SH-SY5Y (cell line): ENCODE data around the gene ACSBG1.

ENCODE experiments used
- GATA2 ChIP-seq: IDR thresholded peaks from 2 replicates; pipeline ENCODE4 v1.6.1; 2011; ENCODE audit warnings: mild to moderate bottlenecking, low read depth, low read length
- GATA3 ChIP-seq: IDR thresholded peaks from 2 replicates; pipeline ENCODE4 v1.6.1; 2011; ENCODE audit warnings: low read depth, mild to moderate bottlenecking, low read length, moderate library complexity

Gene ACSBG1

GRCh38 chr15:78213956-78214355 lies 20.4 kb downstream of the ACSBG1 start:
- TF ChIP-seq GATA2: no peak
- no peak for TF ChIP-seq GATA3

GRCh38 chr15:78213425-78213750 lies 21.0 kb downstream of the ACSBG1 start:
- no peak for TF ChIP-seq GATA2
- no peak for TF ChIP-seq GATA3

GRCh38 chr15:78212546-78213424 lies 21.6 kb downstream of the ACSBG1 start:
- TF ChIP-seq GATA3 (no peak), GATA2 (no peak)

GRCh38 chr15:78212008-78212407 lies 22.4 kb downstream of the ACSBG1 start:
- no peak for TF ChIP-seq GATA2
- no peak for TF ChIP-seq GATA3

GRCh38 chr15:78211189-78211921 lies 23.0 kb downstream of the ACSBG1 start:
- no peak for TF ChIP-seq GATA2

GRCh38 chr15:78210349-78210717 lies 24.0 kb downstream of the ACSBG1 start:
- TF ChIP-seq GATA2: no peak
- TF ChIP-seq GATA3: no peak

- peak; percentile 34; the same call in 1 of the 2 replicates for TF ChIP-seq GATA2
- no peak for TF ChIP-seq GATA3
Measured at GRCh38 chr15:78209646-78210348, 24.6 kb downstream of the ACSBG1 start.

- TF ChIP-seq GATA2: no peak
Measured at GRCh38 chr15:78208887-78209645, 25.3 kb downstream of the ACSBG1 start.

- TF ChIP-seq GATA2 (no peak), GATA3 (no peak)
Measured at GRCh38 chr15:78208341-78208844, 26.0 kb downstream of the ACSBG1 start.

- TF ChIP-seq GATA2: no peak
- no peak for TF ChIP-seq GATA3
Measured at GRCh38 chr15:78207641-78208340, 26.6 kb downstream of the ACSBG1 start.

- TF ChIP-seq GATA2: no peak
- no peak for TF ChIP-seq GATA3
Measured at GRCh38 chr15:78207110-78207458, 27.3 kb downstream of the ACSBG1 start.

GRCh38 chr15:78206326-78207109 lies 27.8 kb downstream of the ACSBG1 start:
- TF ChIP-seq GATA2 (no peak), GATA3 (no peak)

GRCh38 chr15:78205856-78206255 lies 28.5 kb downstream of the ACSBG1 start:
- TF ChIP-seq GATA3: no peak
- TF ChIP-seq GATA2: no peak
